GM06990 (cell line): ENCODE data around the gene UNC13D.
A peak's percentile ranks its signal among the peaks of the same experiment; 100 is the strongest.
"Not testable (repeated sequence)": the region's sequence is repeated elsewhere in the genome, so short reads cannot be mapped to it uniquely, and the experiment has no call there.

Experiments used
- DNase-seq: peaks from one replicate; pipeline ENCODE4 v3.0.0-alpha.2; 2011; ENCODE audit not compliant: insufficient read length; ENCODE audit errors: extremely low read depth
- H3K27me3 ChIP-seq: replicated peaks from 2 replicates; pipeline ENCODE4 v1.6.0; 2011; ENCODE audit warnings: low read length; ENCODE audit not compliant: control insufficient read depth, insufficient read depth
- H3K36me3 ChIP-seq: 2 replicates; pipeline ENCODE4 v1.5.1; 2011; ENCODE audit warnings: low read length; ENCODE audit not compliant: control insufficient read depth, insufficient read depth
- H3K4me3 ChIP-seq: replicated peaks from 2 replicates; pipeline ENCODE4 v1.5.1; 2011; ENCODE audit warnings: low read depth, mild to moderate bottlenecking, control low read depth, low read length
- TF ChIP-seq, protein P1 (sequence below): IDR thresholded peaks from 2 replicates; pipeline ENCODE4 v1.5.1; 2011; ENCODE audit warnings: low read length, control low read depth, mild to moderate bottlenecking, inconsistent platforms; ENCODE audit not compliant: insufficient read depth, poor library complexity, severe bottlenecking

UNC13D gene

GRCh38 chr17:75875940-75876189 is 31.7 kb upstream of the UNC13D start:
- TF ChIP-seq, protein P1, sequence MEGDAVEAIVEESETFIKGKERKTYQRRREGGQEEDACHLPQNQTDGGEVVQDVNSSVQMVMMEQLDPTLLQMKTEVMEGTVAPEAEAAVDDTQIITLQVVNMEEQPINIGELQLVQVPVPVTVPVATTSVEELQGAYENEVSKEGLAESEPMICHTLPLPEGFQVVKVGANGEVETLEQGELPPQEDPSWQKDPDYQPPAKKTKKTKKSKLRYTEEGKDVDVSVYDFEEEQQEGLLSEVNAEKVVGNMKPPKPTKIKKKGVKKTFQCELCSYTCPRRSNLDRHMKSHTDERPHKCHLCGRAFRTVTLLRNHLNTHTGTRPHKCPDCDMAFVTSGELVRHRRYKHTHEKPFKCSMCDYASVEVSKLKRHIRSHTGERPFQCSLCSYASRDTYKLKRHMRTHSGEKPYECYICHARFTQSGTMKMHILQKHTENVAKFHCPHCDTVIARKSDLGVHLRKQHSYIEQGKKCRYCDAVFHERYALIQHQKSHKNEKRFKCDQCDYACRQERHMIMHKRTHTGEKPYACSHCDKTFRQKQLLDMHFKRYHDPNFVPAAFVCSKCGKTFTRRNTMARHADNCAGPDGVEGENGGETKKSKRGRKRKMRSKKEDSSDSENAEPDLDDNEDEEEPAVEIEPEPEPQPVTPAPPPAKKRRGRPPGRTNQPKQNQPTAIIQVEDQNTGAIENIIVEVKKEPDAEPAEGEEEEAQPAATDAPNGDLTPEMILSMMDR, result no peak
- peak overlapping the region; percentile 25 for H3K4me3 ChIP-seq
- no peaks in the 10 kb centered on the region for H3K27me3 ChIP-seq
- no peaks in the 10 kb centered on the region for H3K36me3 ChIP-seq
- DNase-seq, result no peak

DNA sequence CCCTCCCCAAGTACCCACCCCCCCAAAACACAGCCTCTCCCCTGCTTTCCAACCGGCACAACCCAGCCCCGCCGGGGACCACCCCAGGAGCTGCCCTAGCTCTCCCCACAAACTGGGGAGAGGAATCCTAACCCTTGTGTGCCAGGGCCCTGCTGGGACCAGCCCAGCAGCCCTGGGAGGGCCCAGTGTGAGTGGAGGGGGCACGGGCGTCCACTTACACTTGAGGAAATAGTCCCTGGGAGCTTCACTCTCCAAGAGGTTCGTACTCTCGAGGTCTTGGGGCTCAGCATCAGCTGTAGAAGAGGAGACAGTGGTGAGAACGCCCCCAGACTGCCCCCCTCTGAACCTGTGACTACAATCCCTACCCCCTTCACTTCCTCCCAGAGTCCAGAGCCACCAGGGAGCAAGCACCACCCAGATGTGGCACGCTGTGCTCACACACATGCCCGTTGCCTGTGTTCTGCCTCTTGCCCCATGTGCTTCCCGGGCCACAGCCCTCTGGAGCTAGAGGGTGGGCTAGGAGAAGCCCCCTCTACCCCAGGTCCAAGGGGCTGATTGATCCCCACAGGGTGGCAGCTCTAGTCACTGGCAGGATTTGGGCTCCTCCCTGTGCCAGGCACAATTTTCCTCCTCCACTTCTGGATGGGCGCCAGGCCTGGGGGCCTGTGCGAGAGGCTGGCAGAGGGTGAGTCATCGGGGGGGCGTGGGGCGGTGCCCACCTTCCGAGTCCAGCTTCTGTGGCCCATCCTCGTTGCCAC is 31.2 kb upstream of the UNC13D start:
- TF ChIP-seq, protein P1, result no peak
- Histone ChIP-seq H3K27me3 (no peaks in the 10 kb centered on the region), H3K4me3 (no peak overlapping the region), H3K36me3 (no peaks in the 10 kb centered on the region)
- no peak for DNase-seq

DNA sequence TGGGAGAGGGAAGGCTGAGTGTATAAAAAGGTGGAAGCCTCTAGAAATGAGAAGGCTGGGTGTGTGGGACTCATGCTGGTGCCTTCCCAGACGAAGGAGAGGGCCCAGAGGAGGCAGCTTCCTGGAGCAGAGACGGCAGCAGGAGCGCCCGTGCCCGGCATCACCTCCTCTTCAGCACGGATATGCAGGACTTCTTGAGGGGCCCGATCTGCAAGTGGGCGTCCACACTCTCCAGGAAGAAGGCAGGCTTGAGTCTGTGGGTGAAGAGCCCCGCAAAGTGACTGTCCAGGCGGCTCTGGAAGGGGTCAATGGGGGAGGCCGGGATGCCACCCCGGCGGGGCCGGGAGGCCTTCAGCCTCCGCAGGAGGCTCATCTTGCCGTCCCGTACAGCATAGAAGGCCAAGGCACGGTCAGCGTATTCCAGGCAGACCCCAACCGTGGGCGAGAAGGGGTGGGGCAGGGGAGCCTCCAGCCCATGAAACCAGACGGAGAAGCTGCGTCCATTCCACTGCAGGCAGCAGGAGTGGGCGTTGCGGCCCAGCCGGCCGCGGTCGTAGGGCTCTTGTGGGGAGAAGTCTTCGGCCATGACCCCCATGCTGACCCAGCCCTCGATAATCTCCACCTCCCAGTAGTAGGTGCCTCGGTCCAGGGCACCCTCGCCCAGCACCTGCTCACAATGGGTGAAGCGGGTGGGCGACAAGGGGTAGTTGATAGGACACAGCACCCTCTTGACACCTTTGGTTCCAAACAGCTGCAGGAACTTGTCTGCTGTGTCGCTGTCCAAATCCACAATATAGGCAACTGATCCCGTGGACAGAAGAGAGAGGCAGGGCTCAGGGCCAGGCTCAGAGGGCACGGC is 30.3 kb upstream of the UNC13D start:
- Histone ChIP-seq H3K4me3 (no peak overlapping the region), H3K27me3 (no peaks in the 10 kb centered on the region), H3K36me3 (no peaks in the 10 kb centered on the region)
- DNase-seq, result no peak
- TF ChIP-seq, protein P1, result no peak

GRCh38 chr17:75873587-75874322 is 29.6 kb upstream of the UNC13D start:
- H3K4me3 ChIP-seq, result no peak overlapping the region
- no peaks in the 10 kb centered on the region for H3K27me3 ChIP-seq
- TF ChIP-seq, protein P1, result no peak
- H3K36me3 ChIP-seq, result no peaks in the 10 kb centered on the region
- no peak for DNase-seq

GRCh38 chr17:75872434-75873351 is 28.5 kb upstream of the UNC13D start:
- TF ChIP-seq, protein P1, result no peak
- H3K4me3 ChIP-seq, result no peak overlapping the region
- no peaks in the 10 kb centered on the region for H3K27me3 ChIP-seq
- H3K36me3 ChIP-seq, result no peaks in the 10 kb centered on the region
- DNase-seq, result no peak

DNA sequence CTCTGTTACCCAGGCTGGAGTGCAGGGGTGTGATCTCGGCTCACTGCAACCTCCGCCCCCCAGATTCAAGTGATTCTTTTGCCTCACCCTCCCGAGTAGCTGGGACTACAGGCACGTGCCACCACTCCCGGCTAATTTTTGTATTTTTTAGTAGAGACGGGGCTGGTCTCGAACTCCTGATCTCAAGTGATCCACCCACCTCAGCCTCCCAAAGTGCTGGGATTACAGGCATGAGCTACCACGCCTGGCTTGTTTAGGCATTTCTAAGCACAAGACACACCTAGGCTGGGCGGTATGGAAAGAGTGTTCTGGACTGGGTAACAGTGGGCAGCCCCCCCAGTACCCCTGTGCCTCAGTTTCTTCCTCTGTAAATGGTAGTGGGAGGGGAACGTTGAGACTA is 26.0 kb upstream of the UNC13D start:
- H3K36me3 ChIP-seq, DNase-seq, H3K27me3 ChIP-seq, H3K4me3 ChIP-seq: not testable (repeated sequence)
